Neuronal stem cell (in vitro differentiated cells): ENCODE results near the gene PCBP4.
A peak's percentile ranks its signal among the peaks of the same experiment; 100 is the strongest.

Experiments used
- DNase-seq: peaks from one replicate; pipeline ENCODE4 v3.0.0-alpha.2; 2013; ENCODE audit warnings: low spot score
- H2AFZ ChIP-seq: one replicate; pipeline ENCODE4 v1.6.1; 2013; ENCODE audit warnings: mild to moderate bottlenecking, low read length, inconsistent platforms
- H2AK5ac ChIP-seq: 2 replicates; pipeline ENCODE4 v1.6.1; 2013; ENCODE audit warnings: low read depth, mild to moderate bottlenecking, inconsistent platforms, low read length, moderate library complexity, mixed read lengths
- H2BK120ac ChIP-seq: 2 replicates; pipeline ENCODE4 v1.6.1; 2013; ENCODE audit warnings: low read depth, mild to moderate bottlenecking, inconsistent platforms, low read length, moderate library complexity, mixed read lengths
- H2BK12ac ChIP-seq: one replicate; pipeline ENCODE4 v1.6.1; 2013; ENCODE audit warnings: low read length, inconsistent platforms
- H2BK15ac ChIP-seq: 2 replicates; pipeline ENCODE4 v1.6.1; 2013; ENCODE audit warnings: mild to moderate bottlenecking, low read length, inconsistent platforms, mixed read lengths
- H2BK5ac ChIP-seq: one replicate; pipeline ENCODE4 v1.6.1; 2013; ENCODE audit warnings: inconsistent platforms, mild to moderate bottlenecking, low read length, moderate library complexity
- H3K14ac ChIP-seq: one replicate; pipeline ENCODE4 v1.6.1; 2013; ENCODE audit warnings: low read length, inconsistent platforms
- H3K18ac ChIP-seq: 2 replicates; pipeline ENCODE4 v1.6.1; 2013; ENCODE audit warnings: low read length, inconsistent platforms
- H3K23ac ChIP-seq: 2 replicates; pipeline ENCODE4 v1.6.1; 2013; ENCODE audit warnings: low read depth, mild to moderate bottlenecking, mixed read lengths, low read length, inconsistent platforms; ENCODE audit not compliant: poor library complexity
- H3K27ac ChIP-seq: replicated peaks from 3 replicates; pipeline ENCODE4 v1.5.1; 2013; ENCODE audit warnings: low read length, inconsistent platforms
- H3K27me3 ChIP-seq, 3 experiments: 2 replicates each; pipeline ENCODE4 v1.6.1; 2013; ENCODE audit warnings: low read length in 3 of 3, mild to moderate bottlenecking in 2 of 3, inconsistent platforms in 1 of 3, low read depth in 1 of 3, mixed read lengths in 1 of 3, moderate library complexity in 1 of 3; ENCODE audit not compliant: control insufficient read depth in 3 of 3, insufficient read depth in 3 of 3
- H3K36me3 ChIP-seq, 2 donors: replicated peaks in 1 of 2; 2 replicates each; pipeline ENCODE4 v1.6.1; 2013; ENCODE audit warnings: low read length in 2 of 2; ENCODE audit not compliant: control insufficient read depth in 2 of 2, insufficient read depth in 2 of 2
- H3K4ac ChIP-seq: 2 replicates; pipeline ENCODE4 v1.6.1; 2013; ENCODE audit warnings: inconsistent platforms, mild to moderate bottlenecking, low read length, moderate library complexity
- H3K4me1 ChIP-seq, 2 donors: 1 replicate in 1 of 2; 2 replicates in 1 of 2; pipeline ENCODE4 v1.6.1; 2013; ENCODE audit warnings: low read length in 2 of 2, low read depth in 1 of 2; ENCODE audit not compliant: control insufficient read depth in 2 of 2, insufficient read depth in 1 of 2
- H3K4me2 ChIP-seq: one replicate; pipeline ENCODE4 v1.6.1; 2013; ENCODE audit warnings: mild to moderate bottlenecking, low read length, inconsistent platforms; ENCODE audit not compliant: insufficient read depth, poor library complexity, severe bottlenecking
- H3K4me3 ChIP-seq, 2 donors: 2 replicates each; pipeline ENCODE4 v1.5.1; 2013; ENCODE audit warnings: low read length in 2 of 2, mild to moderate bottlenecking in 2 of 2, inconsistent platforms in 1 of 2, moderate library complexity in 1 of 2
- H3K79me1 ChIP-seq: one replicate; pipeline ENCODE4 v1.6.1; 2013; ENCODE audit warnings: low read depth, mild to moderate bottlenecking, inconsistent platforms, low read length, moderate library complexity
- H3K9ac ChIP-seq: one replicate; pipeline ENCODE4 v1.6.1; 2013; ENCODE audit warnings: mild to moderate bottlenecking, low read depth, low read length, inconsistent platforms; ENCODE audit not compliant: poor library complexity
- H3K9me3 ChIP-seq, 2 donors: replicated peaks in 1 of 2; 2 replicates each; pipeline versions ENCODE3 to v1.6.1; 2013; ENCODE audit warnings: low read length in 2 of 2, mild to moderate bottlenecking in 2 of 2, inconsistent platforms in 1 of 2, low read depth in 1 of 2, mixed read lengths in 1 of 2, moderate library complexity in 1 of 2; ENCODE audit not compliant: control insufficient read depth in 2 of 2, insufficient read depth in 1 of 2
- H4K8ac ChIP-seq: one replicate; pipeline ENCODE4 v1.6.1; 2013; ENCODE audit warnings: low read depth, mild to moderate bottlenecking, inconsistent platforms, low read length, moderate library complexity
- H4K91ac ChIP-seq: one replicate; pipeline ENCODE4 v1.6.1; 2013; ENCODE audit warnings: low read length, low read depth, mild to moderate bottlenecking, inconsistent platforms; ENCODE audit not compliant: poor library complexity
- WGBS, 2 donors: extraction: QIAGEN DNeasy Blood & Tissue Kit; methylation state at CpG; one replicate each; pipeline ENCODE4 v1.1.7; 2013; ENCODE audit warnings: missing lambda C conversion rate in 2 of 2, mixed read lengths in 1 of 2; ENCODE audit not compliant: insufficient read length in 2 of 2, insufficient replicate concordance in 1 of 2; ENCODE audit errors: extremely low coverage in 2 of 2; 5-methylcytosine and 5-hydroxymethylcytosine counted together

The PCBP4 gene

GRCh38 chr3:52004163-52004787 lies 37.0 kb upstream of the PCBP4 start:
- Histone ChIP-seq H3K27ac (peak overlapping the region; percentile 95), H3K23ac (no peak overlapping the region), H3K4ac (peak overlapping the region; percentile 28), H3K18ac (peak overlapping the region; percentile 86), H2AFZ (peak overlapping the region; percentile 58), H3K27me3 (peaks cover 0 to 2% (median 0%) of the 10 kb centered on the region in 3 experiments), H3K36me3 (no peaks in the 10 kb centered on the region), H2AK5ac (peak overlapping the region; percentile 60), H2BK120ac (no peak overlapping the region), H4K91ac (no peak overlapping the region), H2BK15ac (peak overlapping the region; percentile 55), H2BK12ac (peak overlapping the region; percentile 77), H3K4me2 (no peak overlapping the region), H4K8ac (no peak overlapping the region), H2BK5ac (peak overlapping the region; percentile 82), H3K9ac (peak overlapping the region; percentile 56), H3K79me1 (no peaks in the 10 kb centered on the region), H3K9me3 (no peaks in the 10 kb centered on the region), H3K14ac (no peak overlapping the region), H3K4me3 (peak overlapping the region in 1 of 2 donors; percentile 39), H3K4me1 (peaks cover 43 to 52% of the 10 kb centered on the region in 2 donors)
- WGBS, 2 donors, result no CpG with 5 or more reads among the region's 16 CpGs
- peak; percentile 71 for DNase-seq

GRCh38 chr3:52002748-52003147 lies 35.5 kb upstream of the PCBP4 start:
- Histone ChIP-seq H2BK120ac (peak overlapping the region; percentile 10), H3K9ac (no peak overlapping the region), H3K36me3 (no peaks in the 10 kb centered on the region), H4K91ac (no peak overlapping the region), H2BK15ac (peak overlapping the region; percentile 90), H3K9me3 (no peaks in the 10 kb centered on the region), H3K4me2 (peak overlapping the region; percentile 29), H4K8ac (no peak overlapping the region), H3K27me3 (peaks cover 0 to 2% (median 0%) of the 10 kb centered on the region in 3 experiments), H2BK12ac (peak overlapping the region; percentile 53), H3K79me1 (no peaks in the 10 kb centered on the region), H3K4ac (no peak overlapping the region), H3K4me1 (peaks cover 48 to 57% of the 10 kb centered on the region in 2 donors), H2AFZ (peak overlapping the region; percentile 58), H2AK5ac (no peak overlapping the region), H3K27ac (peak overlapping the region; percentile 95), H2BK5ac (peak overlapping the region; percentile 80), H3K23ac (no peak overlapping the region), H3K4me3 (peak overlapping the region in 1 of 2 donors; percentile 39), H3K14ac (no peak overlapping the region), H3K18ac (no peak overlapping the region)
- peak; percentile 78 for DNase-seq
- no CpG with 5 or more reads among the region's 6 CpGs for WGBS, 2 donors

GRCh38 chr3:52001443-52001974 lies 34.3 kb upstream of the PCBP4 start:
- Histone ChIP-seq H2BK12ac (no peak overlapping the region), H3K4ac (no peak overlapping the region), H2BK5ac (peak overlapping the region; percentile 43), H3K4me1 (peaks cover 45 to 53% of the 10 kb centered on the region in 2 donors), H4K91ac (no peak overlapping the region), H3K27me3 (peaks cover 0 to 2% (median 0%) of the 10 kb centered on the region in 3 experiments), H4K8ac (no peak overlapping the region), H3K23ac (no peak overlapping the region), H3K9ac (no peak overlapping the region), H3K4me3 (no peak overlapping the region), H3K14ac (no peak overlapping the region), H3K4me2 (no peak overlapping the region), H2BK15ac (peak overlapping the region; percentile 90), H2AK5ac (peak overlapping the region; percentile 94), H3K27ac (peak overlapping the region; percentile 95), H2AFZ (peak overlapping the region; percentile 58), H2BK120ac (peak overlapping the region; percentile 10), H3K79me1 (no peaks in the 10 kb centered on the region), H3K18ac (peak overlapping the region; percentile 82), H3K36me3 (no peaks in the 10 kb centered on the region), H3K9me3 (no peaks in the 10 kb centered on the region)
- no CpG with 5 or more reads among the region's 18 CpGs for WGBS, 2 donors
- peak; percentile 90 for DNase-seq

GRCh38 chr3:51999846-52000245 lies 32.6 kb upstream of the PCBP4 start:
- Histone ChIP-seq H2BK120ac (no peak overlapping the region), H3K4me1 (peaks cover 32 to 37% of the 10 kb centered on the region in 2 donors), H3K9me3 (no peaks in the 10 kb centered on the region), H3K23ac (no peak overlapping the region), H2AK5ac (peak overlapping the region; percentile 1), H3K27me3 (peaks cover 0 to 2% (median 0%) of the 10 kb centered on the region in 3 experiments), H3K4me2 (no peak overlapping the region), H2BK15ac (no peak overlapping the region), H2AFZ (no peak overlapping the region), H3K4ac (no peak overlapping the region), H3K4me3 (no peak overlapping the region), H3K9ac (no peak overlapping the region), H3K79me1 (no peaks in the 10 kb centered on the region), H2BK5ac (no peak overlapping the region), H3K18ac (no peak overlapping the region), H4K91ac (no peak overlapping the region), H2BK12ac (no peak overlapping the region), H4K8ac (no peak overlapping the region), H3K36me3 (peaks cover 2 to 6% of the 10 kb centered on the region in 2 donors), H3K27ac (no peak overlapping the region), H3K14ac (no peak overlapping the region)
- WGBS, 2 donors, result no CpG with 5 or more reads among the region's 2 CpGs
- DNase-seq, result no peak
